Mesenchymal stem cell (in vitro differentiated cells and primary cell): ENCODE measurements around the gene A4GALT.

Experiments used
- DNase-seq: peaks from one replicate; pipeline ENCODE4 v3.0.0-alpha.2; 2013
- H2AFZ ChIP-seq: one replicate; pipeline ENCODE4 v1.6.1; 2013; ENCODE audit warnings: low read depth, mild to moderate bottlenecking, control low read depth, inconsistent platforms, low read length, moderate library complexity
- H2AK5ac ChIP-seq: 2 replicates; pipeline ENCODE4 v1.6.1; 2013; ENCODE audit warnings: low read length, moderate library complexity, mild to moderate bottlenecking, inconsistent platforms; ENCODE audit not compliant: severe bottlenecking
- H2BK120ac ChIP-seq: one replicate; pipeline ENCODE4 v1.6.1; 2013; ENCODE audit warnings: low read depth, mild to moderate bottlenecking, inconsistent platforms, low read length, moderate library complexity
- H2BK12ac ChIP-seq, 2 experiments: one replicate each; pipeline ENCODE4 v1.6.1; 2013; ENCODE audit warnings: inconsistent platforms in 2 of 2, low read length in 2 of 2, mild to moderate bottlenecking in 2 of 2, moderate library complexity in 2 of 2, control low read depth in 1 of 2
- H2BK15ac ChIP-seq: one replicate; pipeline ENCODE4 v1.6.1; 2013; ENCODE audit warnings: mild to moderate bottlenecking, low read depth, inconsistent platforms; ENCODE audit not compliant: poor library complexity, severe bottlenecking
- H2BK5ac ChIP-seq: 2 replicates; pipeline ENCODE4 v1.6.1; 2013; ENCODE audit warnings: low read depth, mild to moderate bottlenecking, low read length, control low read depth, inconsistent platforms; ENCODE audit not compliant: poor library complexity, severe bottlenecking
- H3K14ac ChIP-seq, 2 experiments: one replicate each; pipeline ENCODE4 v1.6.1; 2013; ENCODE audit warnings: inconsistent platforms in 2 of 2, low read length in 2 of 2, control low read depth in 1 of 2, mild to moderate bottlenecking in 1 of 2, moderate library complexity in 1 of 2
- H3K18ac ChIP-seq, 2 experiments: one replicate each; pipeline ENCODE4 v1.6.1; 2013; ENCODE audit warnings: inconsistent platforms in 2 of 2, low read length in 2 of 2, control low read depth in 1 of 2, low read depth in 1 of 2, mild to moderate bottlenecking in 1 of 2
- H3K23ac ChIP-seq, 2 experiments: one replicate each; pipeline ENCODE4 v1.6.1; 2013; ENCODE audit warnings: inconsistent platforms in 2 of 2, low read length in 2 of 2, mild to moderate bottlenecking in 2 of 2, moderate library complexity in 2 of 2, control low read depth in 1 of 2
- H3K27ac ChIP-seq: 2 replicates; pipeline ENCODE4 v1.5.1; 2013; ENCODE audit warnings: mild to moderate bottlenecking, moderate library complexity, low read length, control low read depth, inconsistent platforms; ENCODE audit not compliant: poor library complexity, severe bottlenecking
- H3K27me3 ChIP-seq, 2 experiments: 2 replicates each; pipeline versions ENCODE4 v1.6.1 to v1.7.0; 2013; ENCODE audit warnings: low read length in 2 of 2, mild to moderate bottlenecking in 2 of 2, moderate library complexity in 2 of 2, control low read depth in 1 of 2, inconsistent platforms in 1 of 2; ENCODE audit not compliant: control insufficient read depth in 1 of 2, insufficient read depth in 1 of 2
- H3K36me3 ChIP-seq, 2 experiments: 2 replicates each; pipeline versions ENCODE4 v1.6.1 to v1.7.0; 2013; ENCODE audit warnings: low read length in 2 of 2, control low read depth in 1 of 2, inconsistent platforms in 1 of 2, low read depth in 1 of 2, mild to moderate bottlenecking in 1 of 2; ENCODE audit not compliant: insufficient read depth in 2 of 2, control insufficient read depth in 1 of 2
- H3K4ac ChIP-seq, 2 experiments: one replicate each; pipeline ENCODE4 v1.6.1; 2013; ENCODE audit warnings: inconsistent platforms in 2 of 2, low read length in 2 of 2, mild to moderate bottlenecking in 2 of 2, moderate library complexity in 2 of 2, control low read depth in 1 of 2, low read depth in 1 of 2
- H3K4me1 ChIP-seq: 2 replicates; pipeline ENCODE4 v1.6.1; 2013; ENCODE audit warnings: low read depth, low read length, control low read depth; ENCODE audit not compliant: control insufficient read depth, insufficient read depth
- H3K4me2 ChIP-seq: 2 replicates; pipeline ENCODE4 v1.6.1; 2013; ENCODE audit warnings: low read length, mild to moderate bottlenecking, inconsistent platforms; ENCODE audit not compliant: poor library complexity, severe bottlenecking
- H3K4me3 ChIP-seq, 2 experiments: 2 replicates each; pipeline versions ENCODE4 v1.5.1 to v1.7.0; 2013; ENCODE audit warnings: low read length in 2 of 2, mild to moderate bottlenecking in 2 of 2, control low read depth in 1 of 2, low read depth in 1 of 2; ENCODE audit not compliant: insufficient read depth in 1 of 2
- H3K79me1 ChIP-seq: replicated peaks from 2 replicates; pipeline ENCODE4 v1.6.1; 2013; ENCODE audit warnings: mild to moderate bottlenecking, control low read depth, low read length, inconsistent platforms; ENCODE audit not compliant: poor library complexity, severe bottlenecking
- H3K9ac ChIP-seq: 2 replicates; pipeline ENCODE4 v1.7.0; 2013; ENCODE audit warnings: mild to moderate bottlenecking, low read length, moderate library complexity
- H3K9me3 ChIP-seq: 2 replicates; pipeline ENCODE4 v1.7.0; 2013; ENCODE audit warnings: mild to moderate bottlenecking, low read length; ENCODE audit not compliant: control insufficient read depth
- H4K8ac ChIP-seq: one replicate; pipeline ENCODE4 v1.6.1; 2013; ENCODE audit warnings: inconsistent platforms, mild to moderate bottlenecking, low read length, moderate library complexity
- H4K91ac ChIP-seq: one replicate; pipeline ENCODE4 v1.6.1; 2013; ENCODE audit warnings: mild to moderate bottlenecking, low read length, inconsistent platforms
- WGBS: methylation state at CpG from one replicate; pipeline ENCODE4 v1.1.7; 2013; ENCODE audit warnings: mixed read lengths; 5-methylcytosine and 5-hydroxymethylcytosine counted together

Gene A4GALT

DNA sequence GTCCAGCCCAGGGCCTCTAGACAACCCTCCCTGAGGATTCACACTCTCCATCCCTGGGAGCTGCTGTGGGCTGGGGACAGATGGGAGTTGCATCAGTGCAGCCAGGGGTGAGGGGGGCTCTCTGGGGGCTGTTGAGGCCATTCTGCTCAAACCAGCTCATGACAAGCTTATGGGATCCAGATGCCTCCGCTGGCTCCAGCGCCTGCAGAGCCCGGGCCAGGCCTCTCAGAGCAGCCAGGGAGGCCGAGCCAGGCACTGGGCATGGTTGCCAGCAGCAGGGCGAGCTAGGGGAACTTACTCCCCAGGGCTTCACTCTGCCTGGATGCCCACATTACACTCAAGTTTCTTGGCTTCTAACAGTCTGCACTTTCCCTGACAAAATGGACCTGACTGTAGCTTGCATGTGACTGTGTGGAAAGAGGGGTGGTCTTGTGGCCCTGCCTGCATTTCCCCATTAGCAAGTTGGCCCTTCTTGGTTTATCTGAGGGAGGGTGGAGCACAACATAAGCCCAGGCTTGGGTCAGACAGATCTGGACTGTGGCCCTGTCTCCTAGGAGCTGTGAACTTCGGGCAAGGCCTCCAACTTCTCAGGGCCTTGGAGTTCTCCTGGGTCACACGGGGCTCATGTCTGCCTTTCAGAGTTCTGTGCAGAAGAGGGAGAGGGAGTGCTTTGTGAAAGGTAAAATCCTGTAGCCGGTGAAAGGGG lies 36.9 kb downstream of the A4GALT start:
- Histone ChIP-seq H2AK5ac (peak overlapping the region; percentile 23), H3K18ac (peak overlapping the region in 1 of 2 experiments; percentile 44), H3K9me3 (peaks cover 3% of the 10 kb centered on the region), H3K14ac (no peak overlapping the region), H3K79me1 (peaks cover 6% of the 10 kb centered on the region), H3K27me3 (no peaks in the 10 kb centered on the region), H3K4ac (no peak overlapping the region), H3K27ac (no peak overlapping the region), H3K9ac (peak overlapping the region; percentile 62), H3K36me3 (peaks cover 0 to 6% of the 10 kb centered on the region in 2 experiments), H3K4me2 (no peak overlapping the region), H4K8ac (no peak overlapping the region), H2BK15ac (no peak overlapping the region), H2BK120ac (no peak overlapping the region), H2AFZ (no peak overlapping the region), H4K91ac (peak overlapping the region; percentile 4), H2BK12ac (peak overlapping the region in 1 of 2 experiments; percentile 70), H2BK5ac (no peak overlapping the region), H3K23ac (no peak overlapping the region), H3K4me1 (peaks cover 44% of the 10 kb centered on the region), H3K4me3 (no peak overlapping the region)
- DNase-seq, result no peak
- 94% methylated on average over 8 of the region's 8 CpGs for WGBS

DNA sequence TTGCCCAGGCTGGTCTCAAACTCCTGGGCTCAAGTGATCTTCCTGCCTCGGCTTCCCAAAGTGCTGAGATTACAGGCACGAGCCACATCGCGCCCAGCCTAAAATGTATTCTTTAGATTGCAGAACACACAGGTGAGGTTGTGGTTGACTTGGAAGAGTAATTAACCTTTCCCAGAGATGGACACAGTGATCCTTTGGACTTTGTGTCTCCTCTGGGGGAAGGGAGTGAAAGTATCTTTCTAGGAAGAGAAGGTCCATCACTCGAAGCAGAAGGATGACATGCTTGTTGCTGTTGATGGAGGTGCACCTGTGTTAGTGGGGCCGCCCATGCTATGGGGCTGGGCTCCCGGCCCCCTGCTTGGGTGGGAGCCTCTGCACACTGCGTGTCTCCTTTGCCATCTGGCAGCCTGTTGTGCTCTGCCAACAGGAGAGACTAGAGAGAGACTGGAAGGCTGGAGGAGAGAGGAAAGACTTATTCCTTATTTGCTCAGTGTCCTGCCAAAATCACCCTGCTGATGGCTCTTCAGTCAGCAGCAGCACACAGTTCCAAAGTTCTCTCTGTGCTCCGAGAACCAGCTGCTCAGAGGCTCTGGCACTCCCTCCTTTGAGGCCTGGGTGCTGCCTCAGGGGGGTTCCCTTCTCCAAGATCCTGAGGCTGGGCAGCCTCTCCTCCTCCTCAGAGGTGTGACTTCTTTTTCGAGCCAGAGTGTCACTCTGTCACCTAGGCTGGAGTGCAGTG lies 38.4 kb downstream of the A4GALT start:
- 86% methylated on average over 10 of the region's 10 CpGs for WGBS
- H3K27me3 ChIP-seq, result no peaks in the 10 kb centered on the region

DNA sequence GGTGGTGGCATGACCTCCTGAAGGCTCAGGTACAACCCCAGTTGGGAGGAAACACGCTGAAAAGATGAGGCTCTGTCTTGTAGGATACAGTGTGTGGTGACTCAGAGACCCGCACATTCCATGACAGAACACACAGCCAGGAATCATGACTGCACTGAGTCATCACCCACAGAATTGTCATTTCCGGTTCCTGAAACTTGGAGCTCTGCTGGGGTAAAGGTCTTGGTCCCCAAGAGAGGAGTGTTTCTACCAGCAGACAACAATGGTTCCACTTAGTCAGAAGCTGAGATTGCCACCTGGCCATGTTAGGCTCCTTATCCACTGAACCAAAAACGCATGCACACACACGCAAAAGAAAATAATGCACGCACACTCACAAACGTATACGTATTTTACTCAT lies 40.0 kb downstream of the A4GALT start:
- H2BK15ac ChIP-seq, result no peak overlapping the region
- H4K91ac ChIP-seq, result peak overlapping the region; percentile 91

More for the DNA sequence above, 38.4 kb downstream of the A4GALT start:
- Histone ChIP-seq H3K9me3 (peaks cover 8% of the 10 kb centered on the region), H2BK120ac (no peak overlapping the region), H3K18ac (no peak overlapping the region), H3K4me2 (no peak overlapping the region), H3K23ac (no peak overlapping the region), H3K4me1 (peaks cover 35% of the 10 kb centered on the region), H3K36me3 (no peaks in the 10 kb centered on the region), H3K9ac (peak overlapping the region; percentile 62), H2BK12ac (peak overlapping the region; percentile 15 to 53), H3K14ac (no peak overlapping the region), H2BK5ac (no peak overlapping the region), H3K79me1 (peaks cover 6% of the 10 kb centered on the region), H2AK5ac (peak overlapping the region; percentile 71), H3K4ac (peak overlapping the region in 1 of 2 experiments; percentile 64), H3K27ac (no peak overlapping the region), H2BK15ac (no peak overlapping the region), H4K8ac (peak overlapping the region; percentile 59), H2AFZ (no peak overlapping the region), H4K91ac (no peak overlapping the region), H3K4me3 (no peak overlapping the region)
- DNase-seq, result no peak

DNA sequence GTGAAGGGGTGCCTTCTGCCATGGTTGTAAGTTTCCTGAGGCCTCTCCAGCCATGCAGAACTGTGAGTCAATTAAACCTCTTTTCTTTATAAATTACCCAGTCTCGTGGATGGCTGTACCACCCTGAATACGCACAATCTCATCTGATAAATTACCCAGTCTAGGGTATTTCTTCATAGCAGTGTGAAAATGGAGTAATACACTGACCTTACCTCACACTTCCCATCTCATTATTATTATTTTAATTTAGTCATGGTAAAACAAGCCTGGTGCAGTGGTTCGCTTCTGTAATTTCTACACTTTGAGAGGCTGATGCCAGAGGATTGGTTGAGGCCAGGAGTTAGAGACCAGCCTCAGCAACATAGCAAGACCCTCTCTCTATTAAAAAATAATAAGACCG lies 41.0 kb downstream of the A4GALT start:
- no peak overlapping the region for H3K14ac ChIP-seq
- no peak overlapping the region for H2AFZ ChIP-seq
- DNase-seq, result no peak
- H2AK5ac ChIP-seq, result no peak overlapping the region
- H2BK15ac ChIP-seq, result no peak overlapping the region
- peak overlapping the region; percentile 40 for H4K91ac ChIP-seq
- H3K4me2 ChIP-seq, result no peak overlapping the region
- no peak overlapping the region for H2BK120ac ChIP-seq
- H3K4me3 ChIP-seq, result no peak overlapping the region
- WGBS, result 88% methylated on average over 2 of the region's 4 CpGs
- no peak overlapping the region for H3K18ac ChIP-seq
- H2BK12ac ChIP-seq, result no peak overlapping the region
- peak overlapping the region; percentile 81 for H3K9ac ChIP-seq
- peaks cover 18% of the 10 kb centered on the region for H3K4me1 ChIP-seq
- H3K79me1 ChIP-seq, result no peaks in the 10 kb centered on the region
- H3K4ac ChIP-seq, result no peak overlapping the region
- H3K23ac ChIP-seq, result no peak overlapping the region
- H3K9me3 ChIP-seq, result peaks cover 8% of the 10 kb centered on the region
- no peak overlapping the region for H3K27ac ChIP-seq
- H3K36me3 ChIP-seq, result no peaks in the 10 kb centered on the region
- H2BK5ac ChIP-seq, result no peak overlapping the region
- H4K8ac ChIP-seq, result no peak overlapping the region
- H3K27me3 ChIP-seq, result no peaks in the 10 kb centered on the region

More for the DNA sequence above, 40.0 kb downstream of the A4GALT start:
- Histone ChIP-seq H3K4me3 (no peak overlapping the region), H2AK5ac (peak overlapping the region; percentile 1), H3K4me1 (peaks cover 20% of the 10 kb centered on the region), H3K23ac (no peak overlapping the region), H3K9ac (peak overlapping the region; percentile 81), H3K4ac (peak overlapping the region; percentile 5 to 75), H3K4me2 (no peak overlapping the region), H2AFZ (no peak overlapping the region), H3K36me3 (no peaks in the 10 kb centered on the region), H3K27me3 (no peaks in the 10 kb centered on the region), H2BK12ac (peak overlapping the region in 1 of 2 experiments; percentile 54), H4K8ac (peak overlapping the region; percentile 98), H3K18ac (peak overlapping the region; percentile 59 to 93), H2BK5ac (no peak overlapping the region), H3K9me3 (peaks cover 8% of the 10 kb centered on the region), H2BK120ac (no peak overlapping the region), H3K14ac (no peak overlapping the region), H3K79me1 (no peaks in the 10 kb centered on the region), H3K27ac (peak overlapping the region; percentile 82)
- peak; percentile 97 for DNase-seq
- WGBS, result 41% methylated on average over 7 of the region's 8 CpGs
